Caco-2 (cell line): ENCODE measurements around the gene STIM2. TPM values are rescaled to one million over a fixed set of nuclear protein-coding genes. Genes with fewer than 3 reads are reported as not detected.
A peak's percentile ranks its signal among the peaks of the same experiment; 100 is the strongest.

Source experiments
- BruUV-seq: library from RNA; stranded (reverse); fragments of 400-500 nt; replicated peaks from 2 replicates; lab custom pipeline; 2021; lab: Mats Ljungman, UMichigan
- CTCF ChIA-PET: fragments of 300-600 bp; sonication (Branson Sonifier 250); formaldehyde crosslinking; loops from one replicate; lab custom pipeline; 2022; ENCODE audit warnings: antibody characterized with exemption; lab: Charles Lee
- POLR2A ChIA-PET: fragments of 300-600 bp; sonication (Branson Sonifier 250); formaldehyde crosslinking; loops from one replicate; lab custom pipeline; 2022; ENCODE audit warnings: antibody characterized with exemption; lab: Charles Lee
- DNase-seq, 2 experiments: peaks; one replicate each; pipeline versions ENCODE4 v3.0.0 to v3.0.0-alpha.2; 2020 to 2022
- H3K27me3 ChIP-seq: replicated peaks from 2 replicates; pipeline ENCODE4 v1.6.0; 2011; ENCODE audit warnings: low read length; ENCODE audit not compliant: control insufficient read depth, insufficient read depth
- H3K36me3 ChIP-seq: 2 replicates; pipeline ENCODE4 v1.5.1; 2011; ENCODE audit warnings: low read length; ENCODE audit not compliant: control insufficient read depth, insufficient read depth
- H3K4me1 ChIP-seq: fragments of 250-450 bp; sonication (Bioruptor Pico); 2 replicates; pipeline ENCODE4 v1.5.1; 2020; ENCODE audit warnings: mild to moderate bottlenecking
- H3K4me3 ChIP-seq: 2 replicates; pipeline ENCODE4 v1.5.1; 2011; ENCODE audit warnings: low read depth, mild to moderate bottlenecking, control low read depth, low read length
- H3K9me3 ChIP-seq: fragments of 250-450 bp; sonication (Bioruptor Pico); 2 replicates; pipeline ENCODE4 v1.5.1; 2020; ENCODE audit warnings: mild to moderate bottlenecking, moderate library complexity
- H3K27ac Mint-ChIP-seq: one replicate; pipeline ENCODE4 v1.8.0; 2022; ENCODE audit warnings: mixed read lengths; ENCODE audit not compliant: unreplicated experiment
- H3K27me3 Mint-ChIP-seq: one replicate; pipeline ENCODE4 v1.8.0; 2022; ENCODE audit warnings: mixed read lengths; ENCODE audit not compliant: insufficient read depth, unreplicated experiment
- H3K36me3 Mint-ChIP-seq: one replicate; pipeline ENCODE4 v1.8.0; 2022; ENCODE audit warnings: mild to moderate bottlenecking, mixed read lengths; ENCODE audit not compliant: insufficient read depth, unreplicated experiment
- H3K4me1 Mint-ChIP-seq: one replicate; pipeline ENCODE4 v1.8.0; 2022; ENCODE audit warnings: low read depth, mixed read lengths; ENCODE audit not compliant: unreplicated experiment
- H3K4me3 Mint-ChIP-seq: one replicate; pipeline ENCODE4 v1.8.0; 2022; ENCODE audit warnings: mild to moderate bottlenecking, moderate library complexity, mixed read lengths; ENCODE audit not compliant: unreplicated experiment
- H3K9me3 Mint-ChIP-seq: one replicate; pipeline ENCODE4 v1.8.0; 2022; ENCODE audit warnings: mixed read lengths; ENCODE audit not compliant: unreplicated experiment
- intact Hi-C: fragments of 100-400 bp; cut with micrococcal nuclease; formaldehyde crosslinking; loops from one replicate; pipeline ENCODE4 v1.10.0; 2022; ENCODE audit not compliant: unreplicated experiment
- total RNA-seq: library from RNA; stranded (reverse); gene quantifications from 2 replicates; pipeline ENCODE4 v1.2.3, GENCODE V29; 2022
- TF ChIP-seq, protein P1 (sequence below), 2 experiments: fragments of 200-600 bp in 1 of 2; IDR thresholded peaks; 1 replicate in 1 of 2; 2 replicates in 1 of 2; pipeline versions ENCODE4 v1.5.1 to v1.8.0; 2011 to 2022; ENCODE audit warnings: antibody characterized with exemption in 1 of 2, control low read depth in 1 of 2, inconsistent platforms in 1 of 2, low read depth in 1 of 2, low read length in 1 of 2, mild to moderate bottlenecking in 1 of 2, moderate library complexity in 1 of 2; ENCODE audit not compliant: insufficient read depth in 1 of 2, severe bottlenecking in 1 of 2, unreplicated experiment in 1 of 2

The STIM2 gene
- total RNA-seq, 1 experiment from 2014 or later = 27.2 TPM

DNA sequence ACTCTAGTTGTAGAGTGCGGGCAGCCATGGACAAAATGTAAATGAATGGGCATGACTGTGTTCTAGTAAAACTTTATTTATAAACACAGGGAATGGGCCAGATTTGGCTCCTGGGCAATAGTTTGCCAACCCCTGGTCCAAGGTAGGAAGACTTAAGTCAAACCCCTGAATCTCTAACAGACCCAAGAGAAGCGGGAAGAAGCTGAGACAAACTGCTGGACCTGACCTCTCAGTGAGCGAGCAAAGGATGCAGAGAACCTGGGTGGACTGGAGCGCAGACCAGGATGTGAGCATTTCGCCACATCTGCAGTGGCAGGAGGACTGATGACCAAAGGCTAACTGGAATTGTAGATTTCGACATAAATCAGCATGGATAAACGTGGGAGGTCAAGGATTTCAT, 201.6 kb downstream of the STIM2 start:
- H3K4me3 ChIP-seq = no peak overlapping the region
- no peak for DNase-seq
- H3K36me3 Mint-ChIP-seq = no peaks in the 10 kb centered on the region
- no TSS peak for BruUV-seq
- no peak overlapping the region for H3K27ac Mint-ChIP-seq
- no peaks in the 10 kb centered on the region for H3K27me3 Mint-ChIP-seq
- ChIA-PET CTCF (no interaction called here), POLR2A (no interaction called here)
- no peaks in the 10 kb centered on the region for H3K36me3 ChIP-seq
- H3K27me3 ChIP-seq = no peaks in the 10 kb centered on the region
- intact Hi-C loops = no loop called here
- TF ChIP-seq, protein P1, sequence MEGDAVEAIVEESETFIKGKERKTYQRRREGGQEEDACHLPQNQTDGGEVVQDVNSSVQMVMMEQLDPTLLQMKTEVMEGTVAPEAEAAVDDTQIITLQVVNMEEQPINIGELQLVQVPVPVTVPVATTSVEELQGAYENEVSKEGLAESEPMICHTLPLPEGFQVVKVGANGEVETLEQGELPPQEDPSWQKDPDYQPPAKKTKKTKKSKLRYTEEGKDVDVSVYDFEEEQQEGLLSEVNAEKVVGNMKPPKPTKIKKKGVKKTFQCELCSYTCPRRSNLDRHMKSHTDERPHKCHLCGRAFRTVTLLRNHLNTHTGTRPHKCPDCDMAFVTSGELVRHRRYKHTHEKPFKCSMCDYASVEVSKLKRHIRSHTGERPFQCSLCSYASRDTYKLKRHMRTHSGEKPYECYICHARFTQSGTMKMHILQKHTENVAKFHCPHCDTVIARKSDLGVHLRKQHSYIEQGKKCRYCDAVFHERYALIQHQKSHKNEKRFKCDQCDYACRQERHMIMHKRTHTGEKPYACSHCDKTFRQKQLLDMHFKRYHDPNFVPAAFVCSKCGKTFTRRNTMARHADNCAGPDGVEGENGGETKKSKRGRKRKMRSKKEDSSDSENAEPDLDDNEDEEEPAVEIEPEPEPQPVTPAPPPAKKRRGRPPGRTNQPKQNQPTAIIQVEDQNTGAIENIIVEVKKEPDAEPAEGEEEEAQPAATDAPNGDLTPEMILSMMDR (IDR thresholded peaks at IDR 0.05; ENCODE audit: insufficient read depth in 1 of 2, low read depth in 1 of 2, low read length in 1 of 2, severe bottlenecking in 1 of 2, unreplicated experiment in 1 of 2) = no peak
- H3K4me1 ChIP-seq = no peaks in the 10 kb centered on the region
- H3K9me3 Mint-ChIP-seq = no peaks in the 10 kb centered on the region
- no peaks in the 10 kb centered on the region for H3K9me3 ChIP-seq
- H3K4me1 Mint-ChIP-seq = no peaks in the 10 kb centered on the region
- H3K4me3 Mint-ChIP-seq = no peak overlapping the region

- ChIA-PET CTCF (no interaction called here), POLR2A (no interaction called here)
- no peaks in the 10 kb centered on the region for H3K36me3 Mint-ChIP-seq
- H3K27ac Mint-ChIP-seq = no peak overlapping the region
- H3K9me3 Mint-ChIP-seq = no peaks in the 10 kb centered on the region
- no peak overlapping the region for H3K4me3 Mint-ChIP-seq
- no peaks in the 10 kb centered on the region for H3K27me3 Mint-ChIP-seq
- peaks cover 9% of the 10 kb centered on the region for H3K4me1 Mint-ChIP-seq
- DNase-seq = no peak
- no TSS peak for BruUV-seq
- H3K4me1 ChIP-seq = no peaks in the 10 kb centered on the region
- no peaks in the 10 kb centered on the region for H3K27me3 ChIP-seq
- intact Hi-C loops = no loop called here
- H3K9me3 ChIP-seq = no peaks in the 10 kb centered on the region
- no peaks in the 10 kb centered on the region for H3K36me3 ChIP-seq
- TF ChIP-seq, protein P1 (IDR thresholded peaks at IDR 0.05; ENCODE audit: insufficient read depth in 1 of 2, low read depth in 1 of 2, low read length in 1 of 2, severe bottlenecking in 1 of 2, unreplicated experiment in 1 of 2) = no peak
- no peak overlapping the region for H3K4me3 ChIP-seq
Measured at GRCh38 chr4:27066591-27066990, 205.9 kb downstream of the STIM2 start.

- Mint-ChIP-seq H3K27ac (no peak overlapping the region), H3K36me3 (no peaks in the 10 kb centered on the region), H3K9me3 (no peaks in the 10 kb centered on the region), H3K27me3 (no peaks in the 10 kb centered on the region), H3K4me3 (no peak overlapping the region), H3K4me1 (peaks cover 9% of the 10 kb centered on the region)
- DNase-seq = peak in 1 of 2 experiments; percentile 43
- Histone ChIP-seq H3K27me3 (no peaks in the 10 kb centered on the region), H3K9me3 (no peaks in the 10 kb centered on the region), H3K4me1 (no peaks in the 10 kb centered on the region), H3K36me3 (no peaks in the 10 kb centered on the region), H3K4me3 (no peak overlapping the region)
- intact Hi-C loops = no loop called here
- TF ChIP-seq, protein P1 (IDR thresholded peaks at IDR 0.05; ENCODE audit: insufficient read depth in 1 of 2, low read depth in 1 of 2, low read length in 1 of 2, severe bottlenecking in 1 of 2, unreplicated experiment in 1 of 2) = no peak
- ChIA-PET POLR2A (no interaction called here), CTCF (no interaction called here)
- no TSS peak for BruUV-seq
Measured at GRCh38 chr4:27068151-27068867, 207.7 kb downstream of the STIM2 start.
